Loucy (cell line): ENCODE measurements around the gene FADS2.

Experiments
- H2AFZ ChIP-seq: fragments of 200-600 bp; sonication (generic); 2 replicates; pipeline ENCODE4 v1.6.0; 2016; ENCODE audit warnings: antibody characterized with exemption, mild to moderate bottlenecking, low read length, moderate library complexity
- H3F3A ChIP-seq: fragments of 200-600 bp; 2 replicates; pipeline ENCODE4 v1.6.0; 2016; ENCODE audit warnings: antibody characterized with exemption, low read depth, mild to moderate bottlenecking
- H3K27me3 ChIP-seq: fragments of 200-600 bp; sonication (generic); 2 replicates; pipeline ENCODE4 v1.6.1; 2014; ENCODE audit warnings: low read length, mild to moderate bottlenecking; ENCODE audit not compliant: insufficient read depth, poor library complexity, severe bottlenecking
- H3K36me3 ChIP-seq: fragments of 200-600 bp; sonication (generic); 2 replicates; pipeline ENCODE4 v1.6.1; 2016; ENCODE audit warnings: low read length; ENCODE audit not compliant: insufficient read depth
- H3K4me1 ChIP-seq: fragments of 200-600 bp; sonication (generic); 2 replicates; pipeline ENCODE4 v1.5.1; 2014; ENCODE audit warnings: low read length, mild to moderate bottlenecking; ENCODE audit not compliant: insufficient read depth, poor library complexity, severe bottlenecking
- H3K4me2 ChIP-seq: fragments of 200-600 bp; sonication (generic); 2 replicates; pipeline ENCODE4 v1.6.0; 2014; ENCODE audit warnings: antibody characterized with exemption, low read length, low read depth, mild to moderate bottlenecking; ENCODE audit not compliant: poor library complexity, severe bottlenecking
- H3K4me3 ChIP-seq: fragments of 200-600 bp; sonication (generic); 2 replicates; pipeline ENCODE4 v1.5.1; 2014; ENCODE audit warnings: low read length, mild to moderate bottlenecking, mixed read lengths; ENCODE audit not compliant: poor library complexity, severe bottlenecking
- H3K79me2 ChIP-seq: fragments of 200-600 bp; sonication (generic); 2 replicates; pipeline ENCODE4 v1.6.1; 2014; ENCODE audit warnings: low read length; ENCODE audit not compliant: insufficient read depth
- H3K9ac ChIP-seq: fragments of 200-600 bp; sonication (generic); 2 replicates; pipeline ENCODE4 v1.6.0; 2014; ENCODE audit warnings: mild to moderate bottlenecking, low read depth, low read length, moderate library complexity; ENCODE audit not compliant: poor library complexity, severe bottlenecking
- H3K9me2 ChIP-seq: fragments of 200-600 bp; sonication (generic); replicated peaks from 2 replicates; pipeline ENCODE4 v1.6.1; 2016; ENCODE audit warnings: low read depth, low read length, mixed read lengths
- H3K9me3 ChIP-seq: fragments of 200-600 bp; sonication (generic); 2 replicates; pipeline ENCODE4 v1.6.1; 2014; ENCODE audit warnings: mild to moderate bottlenecking, antibody characterized with exemption, low read length, low read depth; ENCODE audit not compliant: insufficient read depth
- H4K20me1 ChIP-seq: fragments of 200-600 bp; sonication (generic); 2 replicates; pipeline ENCODE4 v1.6.0; 2014; ENCODE audit warnings: antibody characterized with exemption, low read length, mild to moderate bottlenecking; ENCODE audit not compliant: insufficient read depth, poor library complexity, severe bottlenecking
- CTCF ChIP-seq: fragments of 200-600 bp; sonication (generic); conservative IDR thresholded peaks from 2 replicates; pipeline ENCODE4 v1.5.1; 2014; ENCODE audit warnings: mild to moderate bottlenecking, antibody characterized with exemption, low read length
- EZH2phosphoT487 ChIP-seq: fragments of 200-600 bp; IDR thresholded peaks from 2 replicates; pipeline ENCODE4 v1.6.1; 2018; ENCODE audit warnings: antibody characterized with exemption, mild to moderate bottlenecking, moderate library complexity, borderline replicate concordance

The FADS2 gene

GRCh38 chr11:61908730-61909316, 80.7 kb downstream of the FADS2 start:
- TF ChIP-seq CTCF (no peak), EZH2phosphoT487 (no peak)
- Histone ChIP-seq H3K4me3 (no peak overlapping the region), H3K9ac (no peak overlapping the region)

GRCh38 chr11:61910187-61911127, 82.4 kb downstream of the FADS2 start:
- no peaks in the 10 kb centered on the region for H3K9me3 ChIP-seq
- H2AFZ ChIP-seq: no peak overlapping the region
- TF ChIP-seq EZH2phosphoT487 (no peak), CTCF (no peak)
- no peaks in the 10 kb centered on the region for H4K20me1 ChIP-seq
- H3K9ac ChIP-seq: no peak overlapping the region
- H3K36me3 ChIP-seq: no peaks in the 10 kb centered on the region
- H3K9me2 ChIP-seq: no peaks in the 10 kb centered on the region
- no peak overlapping the region for H3K4me3 ChIP-seq
- H3K79me2 ChIP-seq: no peaks in the 10 kb centered on the region
- H3F3A ChIP-seq: no peaks in the 10 kb centered on the region
- no peak overlapping the region for H3K4me2 ChIP-seq
- H3K4me1 ChIP-seq: peaks cover 5% of the 10 kb centered on the region
- H3K27me3 ChIP-seq: no peaks in the 10 kb centered on the region

More at GRCh38 chr11:61908730-61909316, 80.7 kb downstream of the FADS2 start:
- Histone ChIP-seq H3K27me3 (no peaks in the 10 kb centered on the region), H3K9me2 (no peaks in the 10 kb centered on the region), H3K79me2 (no peaks in the 10 kb centered on the region), H3F3A (no peaks in the 10 kb centered on the region), H3K9me3 (no peaks in the 10 kb centered on the region), H3K4me2 (no peak overlapping the region), H2AFZ (no peak overlapping the region), H3K36me3 (no peaks in the 10 kb centered on the region), H4K20me1 (no peaks in the 10 kb centered on the region), H3K4me1 (peaks cover 5% of the 10 kb centered on the region)

- Histone ChIP-seq H4K20me1 (no peaks in the 10 kb centered on the region), H3K9ac (no peak overlapping the region), H3K4me2 (no peak overlapping the region), H3K27me3 (no peaks in the 10 kb centered on the region), H3K4me1 (peaks cover 5% of the 10 kb centered on the region), H3F3A (no peaks in the 10 kb centered on the region), H3K9me3 (no peaks in the 10 kb centered on the region), H2AFZ (no peak overlapping the region), H3K9me2 (no peaks in the 10 kb centered on the region), H3K4me3 (no peak overlapping the region), H3K79me2 (no peaks in the 10 kb centered on the region), H3K36me3 (no peaks in the 10 kb centered on the region)
- TF ChIP-seq EZH2phosphoT487 (no peak), CTCF (no peak)
Measured at GRCh38 chr11:61911128-61911700, 83.1 kb downstream of the FADS2 start.
